Esophagus (tissue), 2 donors: ENCODE results near the gene EEF1B2. TPM values are rescaled to one million over a fixed set of nuclear protein-coding genes. Genes with fewer than 3 reads are reported as not detected.
A peak's percentile ranks its signal among the peaks of the same experiment; 100 is the strongest.
"Not testable (repeated sequence)": the region's sequence is repeated elsewhere in the genome, so short reads cannot be mapped to it uniquely, and the experiment has no call there.

ENCODE experiments used
- H3K27ac ChIP-seq, 2 donors: one replicate each; pipeline ENCODE4 v1.5.1; 2013; ENCODE audit warnings: low read depth in 2 of 2, mild to moderate bottlenecking in 2 of 2, inconsistent platforms in 1 of 2, low read length in 1 of 2, moderate library complexity in 1 of 2
- H3K27me3 ChIP-seq, 2 donors: one replicate each; pipeline ENCODE4 v1.6.1; 2013; ENCODE audit warnings: low read length in 2 of 2, control low read depth in 1 of 2, mild to moderate bottlenecking in 1 of 2; ENCODE audit not compliant: insufficient read depth in 2 of 2, control insufficient read depth in 1 of 2
- H3K36me3 ChIP-seq, 2 donors: one replicate each; pipeline ENCODE4 v1.6.1; 2013; ENCODE audit warnings: low read length in 1 of 2; ENCODE audit not compliant: control insufficient read depth in 2 of 2, insufficient read depth in 2 of 2
- H3K4me1 ChIP-seq, 2 donors: one replicate each; pipeline ENCODE4 v1.6.1; 2013; ENCODE audit warnings: low read length in 1 of 2; ENCODE audit not compliant: control insufficient read depth in 2 of 2, insufficient read depth in 2 of 2
- H3K4me3 ChIP-seq, 2 donors: one replicate each; pipeline ENCODE4 v1.5.1; 2013; ENCODE audit warnings: low read length in 2 of 2, mild to moderate bottlenecking in 2 of 2, low read depth in 1 of 2, moderate library complexity in 1 of 2
- H3K9me3 ChIP-seq, 2 donors: one replicate each; pipeline ENCODE4 v1.6.1; 2013; ENCODE audit warnings: mild to moderate bottlenecking in 2 of 2, low read depth in 1 of 2, low read length in 1 of 2, moderate library complexity in 1 of 2; ENCODE audit not compliant: control insufficient read depth in 2 of 2, insufficient read depth in 1 of 2
- WGBS, 2 donors: extraction: QIAGEN DNeasy Blood & Tissue Kit; methylation state at CpG; one replicate each; pipeline ENCODE4 v1.1.7; 2013; 5-methylcytosine and 5-hydroxymethylcytosine counted together
- polyA plus RNA-seq, 2 donors: library from polyadenylated mRNA; stranded (reverse); fragments of 200-250 nt; gene quantifications; one replicate each; pipeline ENCODE4 v1.2.3, GENCODE V29; 2013
- donor health status: healthy with polysubstance abuse.
- donor health status: Bipolar disorder and iron deficiency.

The EEF1B2 gene
- polyA plus RNA-seq, 2 donors, result 803 to 1,031 TPM

GRCh38 chr2:206144383-206144782 is 15.3 kb upstream of the EEF1B2 start:
- Histone ChIP-seq H3K4me1 (no peaks in the 10 kb centered on the region), H3K9me3 (no peaks in the 10 kb centered on the region), H3K27ac (no peak overlapping the region), H3K4me3 (no peak overlapping the region), H3K36me3 (peaks cover 3 to 10% of the 10 kb centered on the region in 2 donors), H3K27me3 (no peaks in the 10 kb centered on the region)
- 94 to 97% methylated on average over 2 of the region's 2 CpGs for WGBS, 2 donors

DNA sequence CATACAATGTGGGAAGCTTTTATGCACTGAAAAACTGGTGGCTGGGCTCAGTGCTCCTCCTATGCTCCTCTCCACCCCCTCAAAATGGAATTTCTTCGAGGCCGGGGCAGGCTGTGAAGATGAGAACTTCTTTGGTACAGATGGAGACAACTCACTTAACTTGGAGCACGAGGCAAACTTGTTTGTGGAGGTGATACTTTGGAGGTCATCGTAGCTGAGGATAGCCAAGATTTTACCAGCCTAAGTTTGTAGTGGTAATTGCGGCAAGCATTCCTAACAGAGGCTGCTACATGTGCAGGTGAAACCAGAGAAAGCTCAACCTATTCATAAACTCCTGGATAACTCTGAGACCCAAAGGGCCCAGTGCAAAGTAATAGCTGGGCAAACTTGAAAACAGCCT is 14.0 kb upstream of the EEF1B2 start:
- peaks cover 3 to 14% of the 10 kb centered on the region in 2 donors for H3K36me3 ChIP-seq
- H3K27me3 ChIP-seq, result no peaks in the 10 kb centered on the region
- H3K4me1 ChIP-seq, result no peaks in the 10 kb centered on the region
- no peak overlapping the region for H3K4me3 ChIP-seq
- H3K9me3 ChIP-seq, result no peaks in the 10 kb centered on the region
- no peak overlapping the region for H3K27ac ChIP-seq
- 80 to 87% methylated on average over 5 of the region's 5 CpGs for WGBS, 2 donors

GRCh38 chr2:206149330-206149729 is 10.4 kb upstream of the EEF1B2 start:
- Histone ChIP-seq H3K9me3 (no peaks in the 10 kb centered on the region), H3K4me1 (no peaks in the 10 kb centered on the region), H3K27me3 (no peaks in the 10 kb centered on the region), H3K36me3 (peaks cover 3 to 14% of the 10 kb centered on the region in 2 donors), H3K27ac (no peak overlapping the region), H3K4me3 (no peak overlapping the region)
- 87 to 92% methylated on average over 1 of the region's 1 CpG for WGBS, 2 donors

- Histone ChIP-seq H3K4me3 (no peak overlapping the region), H3K36me3 (peaks cover 1 to 14% of the 10 kb centered on the region in 2 donors), H3K9me3 (no peaks in the 10 kb centered on the region), H3K27ac (no peak overlapping the region), H3K4me1 (no peaks in the 10 kb centered on the region), H3K27me3 (no peaks in the 10 kb centered on the region)
- 91 to 98% methylated on average over 1 of the region's 1 CpG for WGBS, 2 donors
Observed at GRCh38 chr2:206150168-206150567, 9.5 kb upstream of the EEF1B2 start.

DNA sequence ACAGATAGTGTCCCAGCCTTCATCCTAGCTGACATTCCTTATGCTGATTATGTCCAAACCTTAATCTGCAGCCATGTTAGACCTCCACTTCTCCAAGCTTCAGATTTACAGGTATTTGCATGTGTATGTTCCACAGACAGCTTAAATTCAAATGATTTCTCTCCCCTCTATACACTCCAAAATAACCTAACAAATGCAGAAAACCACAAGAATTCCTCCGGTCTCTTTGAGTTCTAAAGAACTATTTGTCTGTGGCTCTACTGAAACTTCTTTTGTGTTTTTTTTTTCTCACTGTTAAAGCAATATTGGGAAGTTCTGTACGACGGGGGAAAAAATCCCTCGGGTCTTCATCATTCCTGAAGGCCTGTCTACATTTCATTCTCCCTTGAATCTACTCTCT is 9.1 kb upstream of the EEF1B2 start:
- 84 to 89% methylated on average over 4 of the region's 4 CpGs for WGBS, 2 donors
- Histone ChIP-seq H3K4me1 (no peaks in the 10 kb centered on the region), H3K27me3 (no peaks in the 10 kb centered on the region), H3K9me3 (no peaks in the 10 kb centered on the region), H3K4me3 (no peak overlapping the region), H3K27ac (no peak overlapping the region), H3K36me3 (peaks cover 0 to 11% of the 10 kb centered on the region in 2 donors)

DNA sequence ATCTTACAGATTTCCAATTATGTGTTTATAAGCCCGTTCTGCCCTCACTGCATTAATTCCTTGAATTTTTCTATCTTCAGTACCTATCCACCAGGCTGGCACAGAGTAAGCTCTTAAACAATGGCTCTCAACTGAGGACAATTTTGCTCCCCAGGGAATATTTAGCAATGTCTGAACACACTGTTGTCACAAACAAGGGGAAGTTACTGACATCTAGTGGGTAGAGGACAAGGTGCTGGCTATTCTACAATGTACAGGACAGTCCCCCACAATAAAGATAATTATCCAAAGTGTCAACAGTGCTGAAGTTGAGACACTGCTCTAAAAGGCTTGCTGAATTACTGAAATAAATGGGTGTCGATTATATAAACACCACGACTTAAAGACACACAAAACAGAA is 5.5 kb upstream of the EEF1B2 start:
- Histone ChIP-seq H3K36me3 (peaks cover 0 to 4% of the 10 kb centered on the region in 2 donors), H3K4me1 (no peaks in the 10 kb centered on the region), H3K27ac (no peak overlapping the region), H3K9me3 (no peaks in the 10 kb centered on the region), H3K27me3 (no peaks in the 10 kb centered on the region), H3K4me3 (no peak overlapping the region)
- WGBS, 2 donors, result 83 to 88% methylated on average over 3 of the region's 3 CpGs

GRCh38 chr2:206157014-206157413 is 2.7 kb upstream of the EEF1B2 start:
- not testable (repeated sequence) for H3K36me3 ChIP-seq, H3K4me3 ChIP-seq, H3K4me1 ChIP-seq, H3K27me3 ChIP-seq, H3K9me3 ChIP-seq
- H3K27ac ChIP-seq, result peak overlapping the region in 1 of 2 donors; percentile 30
- 80 to 87% methylated on average over 11 of the region's 11 CpGs for WGBS, 2 donors

- H3K27ac ChIP-seq, result peak overlapping the region; percentile 85 to 94
- peaks cover 0 to 6% of the 10 kb centered on the region in 2 donors for H3K36me3 ChIP-seq
- H3K9me3 ChIP-seq, result no peaks in the 10 kb centered on the region
- peak overlapping the region; percentile 72 to 78 for H3K4me3 ChIP-seq
- H3K4me1 ChIP-seq, result peaks cover 2% of the 10 kb centered on the region in 2 donors
- H3K27me3 ChIP-seq, result no peaks in the 10 kb centered on the region
- WGBS, 2 donors, result 1% methylated on average over 33 of the region's 33 CpGs
Observed at GRCh38 chr2:206158563-206159345, 941 bp upstream of the EEF1B2 start.

DNA sequence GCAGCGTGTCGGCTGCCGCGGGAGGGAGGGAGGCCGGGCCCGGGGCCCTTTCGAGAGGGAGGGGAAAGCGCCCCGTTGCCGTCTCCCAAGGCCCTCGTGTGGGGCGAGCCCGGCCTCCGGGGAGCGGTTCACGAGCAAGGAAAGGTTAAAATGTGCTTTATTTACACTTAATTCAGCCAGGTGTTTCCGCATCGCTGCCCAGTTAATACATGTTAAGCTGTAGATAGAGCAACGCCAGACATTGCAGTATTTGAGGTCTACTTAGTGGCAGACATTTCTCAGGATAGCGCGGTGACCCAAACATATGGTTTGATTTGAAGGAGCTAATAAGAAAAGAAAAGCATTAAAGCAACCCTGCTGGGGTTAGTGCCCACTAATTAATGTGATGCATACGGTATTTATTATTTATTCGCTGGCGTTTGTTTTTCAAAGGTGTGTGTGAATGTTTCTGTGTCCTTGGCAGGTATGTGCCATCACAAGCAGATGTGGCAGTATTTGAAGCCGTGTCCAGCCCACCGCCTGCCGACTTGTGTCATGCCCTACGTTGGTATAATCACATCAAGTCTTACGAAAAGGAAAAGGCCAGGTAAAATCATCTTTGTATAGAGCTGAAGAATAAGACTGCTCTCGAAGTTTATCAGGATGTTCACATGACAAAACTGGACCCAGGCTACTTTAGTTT is 571 bp downstream of the EEF1B2 start:
- Histone ChIP-seq H3K36me3 (peaks cover 0 to 6% of the 10 kb centered on the region in 2 donors), H3K9me3 (no peaks in the 10 kb centered on the region), H3K4me1 (peaks cover 2% of the 10 kb centered on the region in 2 donors), H3K4me3 (peak overlapping the region; percentile 72 to 78), H3K27me3 (no peaks in the 10 kb centered on the region), H3K27ac (peak overlapping the region; percentile 82 to 94)
- WGBS, 2 donors, result 4% methylated on average over 30 of the region's 30 CpGs
